ENCODE measurements around the gene SH3GL1.

The SH3GL1 gene

GRCh38 chr19:4365791-4366665 is 34.3 kb downstream of the SH3GL1 start:
- H3K9ac ChIP-seq (ENCODE audit: low read length): no peak overlapping the region
- peaks cover 56% of the 10 kb centered on the region for H3K36me3 ChIP-seq (ENCODE audit: control insufficient read depth, insufficient read depth, low read length, severe bottlenecking)
- no peaks in the 10 kb centered on the region for H3K9me3 ChIP-seq (ENCODE audit: control insufficient read depth, low read length)
- DNase-seq (ENCODE audit: low read depth): no peak
- H3K27me3 ChIP-seq (replicated peaks; ENCODE audit: control insufficient read depth, insufficient read depth, low read length): no peaks in the 10 kb centered on the region
- H3K4me1 ChIP-seq (ENCODE audit: control insufficient read depth, insufficient read depth, low read length): peaks cover 37% of the 10 kb centered on the region
- H3K4me3 ChIP-seq (ENCODE audit: low read length): no peak overlapping the region

- Histone ChIP-seq H3K36me3 (ENCODE audit: control insufficient read depth, insufficient read depth, low read length, severe bottlenecking) (peaks cover 60% of the 10 kb centered on the region), H3K27me3 (replicated peaks; ENCODE audit: control insufficient read depth, insufficient read depth, low read length) (no peaks in the 10 kb centered on the region), H3K9me3 (ENCODE audit: control insufficient read depth, low read length) (no peaks in the 10 kb centered on the region), H3K4me3 (ENCODE audit: low read length) (no peak overlapping the region), H3K4me1 (ENCODE audit: control insufficient read depth, insufficient read depth, low read length) (peaks cover 30% of the 10 kb centered on the region), H3K9ac (ENCODE audit: low read length) (no peak overlapping the region)
- DNase-seq (ENCODE audit: low read depth): no peak
Measured at GRCh38 chr19:4365341-4365740, 35.0 kb downstream of the SH3GL1 start.

DNA sequence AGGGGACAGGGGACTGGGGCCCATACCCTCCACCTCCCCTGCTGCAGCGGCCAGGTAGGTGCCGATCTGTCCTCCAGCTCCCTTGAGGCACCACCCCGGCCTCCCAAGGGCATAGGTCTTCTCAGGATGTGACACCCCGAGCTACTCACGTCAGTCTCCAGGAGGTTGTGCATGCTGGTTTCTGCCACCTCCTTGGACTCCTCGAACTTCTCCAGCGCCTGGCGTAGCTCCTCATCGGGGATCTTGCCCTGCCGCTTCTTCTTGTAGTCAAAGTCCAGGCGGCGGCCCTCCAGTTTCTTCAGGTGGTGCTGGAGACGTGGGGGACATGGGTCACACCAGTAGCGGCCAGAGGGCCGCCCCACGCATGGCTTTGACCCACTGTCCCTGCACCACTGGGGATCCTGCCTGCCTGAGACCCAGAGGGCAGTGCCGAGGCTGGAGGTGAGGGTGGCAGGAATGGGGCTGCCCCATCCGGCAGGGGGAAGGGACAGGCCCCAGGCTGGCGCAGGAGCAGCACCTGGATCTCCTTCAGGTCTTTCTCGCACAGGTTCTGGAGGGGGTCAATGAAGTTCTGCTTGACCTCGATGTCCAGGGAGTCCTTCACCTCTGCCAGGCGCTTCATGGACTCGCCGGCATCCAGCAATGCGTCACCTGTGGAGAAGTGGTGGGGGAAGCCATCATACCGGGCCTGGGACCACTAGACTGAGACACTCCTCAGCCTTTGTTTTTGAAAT is 36.6 kb downstream of the SH3GL1 start:
- peaks cover 71% of the 10 kb centered on the region for H3K36me3 ChIP-seq (ENCODE audit: control insufficient read depth, insufficient read depth, low read length, severe bottlenecking)
- no peak for DNase-seq (ENCODE audit: low read depth)

DNA sequence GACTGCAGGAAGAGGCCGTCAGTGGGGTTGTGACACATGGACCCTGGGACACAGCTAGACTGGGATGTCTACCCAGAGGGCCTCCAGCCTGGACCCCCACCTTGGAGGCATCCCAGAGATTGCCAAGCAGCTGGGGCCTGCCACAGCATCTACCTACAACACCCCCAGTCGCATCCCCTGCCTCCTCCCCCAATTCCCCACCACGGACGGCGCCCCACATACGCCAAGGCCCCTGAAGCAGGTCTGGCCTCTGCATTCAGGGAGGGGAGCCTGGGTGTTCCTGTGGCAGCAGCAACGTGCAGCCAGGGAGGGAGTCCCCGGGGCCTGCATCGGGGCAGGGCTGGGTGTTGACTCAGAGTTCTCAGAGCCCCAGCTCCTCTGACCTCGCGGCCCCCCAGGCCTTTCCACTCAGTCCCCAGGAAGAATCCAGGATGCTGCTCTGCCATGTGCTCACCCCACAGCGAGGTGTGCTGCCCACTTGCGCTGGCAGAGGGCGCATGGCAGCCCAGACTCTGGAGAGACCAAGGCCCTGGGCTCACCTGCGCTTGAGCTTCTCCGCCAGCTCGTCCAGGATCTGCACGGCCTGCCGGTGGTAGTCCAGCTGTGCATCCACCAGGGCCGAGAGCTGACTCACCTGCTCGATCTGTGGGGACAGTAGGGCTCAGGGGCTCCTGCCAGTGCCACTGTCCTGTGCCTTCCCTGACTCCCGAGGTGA is 37.4 kb downstream of the SH3GL1 start:
- no peaks in the 10 kb centered on the region for H3K9me3 ChIP-seq (ENCODE audit: control insufficient read depth, low read length)

More for the DNA sequence above, 36.6 kb downstream of the SH3GL1 start:
- Histone ChIP-seq H3K27me3 (replicated peaks; ENCODE audit: control insufficient read depth, insufficient read depth, low read length) (no peaks in the 10 kb centered on the region), H3K4me1 (ENCODE audit: control insufficient read depth, insufficient read depth, low read length) (peaks cover 14% of the 10 kb centered on the region), H3K9me3 (ENCODE audit: control insufficient read depth, low read length) (no peaks in the 10 kb centered on the region), H3K4me3 (ENCODE audit: low read length) (no peak overlapping the region), H3K9ac (ENCODE audit: low read length) (no peak overlapping the region)

DNA sequence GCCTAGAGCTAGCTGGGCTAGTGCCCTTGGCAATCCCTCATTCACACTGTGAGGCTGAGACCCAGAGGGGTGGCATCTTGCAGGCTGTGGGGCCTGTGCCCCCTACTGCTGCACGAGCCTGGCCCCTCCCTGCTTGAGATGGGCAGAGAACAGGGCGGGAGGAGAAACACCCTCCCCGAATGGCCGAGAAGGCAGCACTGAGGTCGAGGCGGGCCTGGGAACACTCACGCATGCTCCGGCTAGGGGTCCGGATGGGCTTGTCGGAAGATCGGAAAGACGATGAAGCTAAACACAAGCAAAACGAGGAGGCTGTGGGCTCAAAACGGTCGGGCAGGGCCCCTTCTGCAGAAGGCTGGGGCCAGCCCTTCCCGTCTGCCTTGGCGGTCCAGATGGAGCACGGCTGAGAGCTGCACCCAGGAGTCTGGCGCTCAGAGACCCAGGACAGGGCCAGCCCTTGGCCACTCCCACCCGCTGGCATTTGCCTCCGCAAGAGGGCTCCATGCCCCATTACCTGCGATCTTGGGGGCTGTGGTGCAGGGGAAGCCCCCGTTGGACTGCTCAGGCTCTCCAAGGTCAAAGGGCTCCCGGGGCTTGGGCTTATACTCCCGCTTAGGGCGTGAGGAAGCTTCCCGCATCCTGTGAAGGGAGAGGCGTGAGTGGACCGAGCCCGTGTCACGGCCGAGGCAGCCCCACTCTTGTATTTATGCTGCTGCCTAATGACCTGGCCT is 38.1 kb downstream of the SH3GL1 start:
- no peak overlapping the region for H3K9ac ChIP-seq (ENCODE audit: low read length)
- H3K9me3 ChIP-seq (ENCODE audit: control insufficient read depth, low read length): no peaks in the 10 kb centered on the region
- peaks cover 71% of the 10 kb centered on the region for H3K36me3 ChIP-seq (ENCODE audit: control insufficient read depth, insufficient read depth, low read length, severe bottlenecking)
- H3K27me3 ChIP-seq (replicated peaks; ENCODE audit: control insufficient read depth, insufficient read depth, low read length): no peaks in the 10 kb centered on the region
- DNase-seq (ENCODE audit: low read depth): no peak
- H3K4me1 ChIP-seq (ENCODE audit: control insufficient read depth, insufficient read depth, low read length): no peaks in the 10 kb centered on the region
- no peak overlapping the region for H3K4me3 ChIP-seq (ENCODE audit: low read length)

More for the DNA sequence above, 37.4 kb downstream of the SH3GL1 start:
- H3K36me3 ChIP-seq (ENCODE audit: control insufficient read depth, insufficient read depth, low read length, severe bottlenecking): peaks cover 71% of the 10 kb centered on the region
- no peak overlapping the region for H3K9ac ChIP-seq (ENCODE audit: low read length)
- no peaks in the 10 kb centered on the region for H3K27me3 ChIP-seq (replicated peaks; ENCODE audit: control insufficient read depth, insufficient read depth, low read length)
- no peak for DNase-seq (ENCODE audit: low read depth)
- H3K4me3 ChIP-seq (ENCODE audit: low read length): no peak overlapping the region
- H3K4me1 ChIP-seq (ENCODE audit: control insufficient read depth, insufficient read depth, low read length): peaks cover 7% of the 10 kb centered on the region

GRCh38 chr19:4361152-4362046 is 38.9 kb downstream of the SH3GL1 start:
- H3K4me1 ChIP-seq (ENCODE audit: control insufficient read depth, insufficient read depth, low read length): no peaks in the 10 kb centered on the region
- H3K9me3 ChIP-seq (ENCODE audit: control insufficient read depth, low read length): no peaks in the 10 kb centered on the region
- H3K36me3 ChIP-seq (ENCODE audit: control insufficient read depth, insufficient read depth, low read length, severe bottlenecking): peaks cover 68% of the 10 kb centered on the region
- H3K27me3 ChIP-seq (replicated peaks; ENCODE audit: control insufficient read depth, insufficient read depth, low read length): no peaks in the 10 kb centered on the region
- H3K4me3 ChIP-seq (ENCODE audit: low read length): no peak overlapping the region
- no peak for DNase-seq (ENCODE audit: low read depth)
- no peak overlapping the region for H3K9ac ChIP-seq (ENCODE audit: low read length)

GRCh38 chr19:4360641-4361151 is 39.7 kb downstream of the SH3GL1 start:
- H3K36me3 ChIP-seq (ENCODE audit: control insufficient read depth, insufficient read depth, low read length, severe bottlenecking): peaks cover 61% of the 10 kb centered on the region

GRCh38 chr19:4360081-4360569 is 40.2 kb downstream of the SH3GL1 start:
- Histone ChIP-seq H3K4me3 (ENCODE audit: low read length) (no peak overlapping the region), H3K9ac (ENCODE audit: low read length) (no peak overlapping the region), H3K4me1 (ENCODE audit: control insufficient read depth, insufficient read depth, low read length) (no peaks in the 10 kb centered on the region), H3K36me3 (ENCODE audit: control insufficient read depth, insufficient read depth, low read length, severe bottlenecking) (peaks cover 55% of the 10 kb centered on the region), H3K27me3 (replicated peaks; ENCODE audit: control insufficient read depth, insufficient read depth, low read length) (no peaks in the 10 kb centered on the region), H3K9me3 (ENCODE audit: control insufficient read depth, low read length) (no peaks in the 10 kb centered on the region)
- DNase-seq (ENCODE audit: low read depth): no peak

More at GRCh38 chr19:4360641-4361151, 39.7 kb downstream of the SH3GL1 start:
- DNase-seq (ENCODE audit: low read depth): no peak
- no peaks in the 10 kb centered on the region for H3K27me3 ChIP-seq (replicated peaks; ENCODE audit: control insufficient read depth, insufficient read depth, low read length)
- no peaks in the 10 kb centered on the region for H3K4me1 ChIP-seq (ENCODE audit: control insufficient read depth, insufficient read depth, low read length)
- no peak overlapping the region for H3K4me3 ChIP-seq (ENCODE audit: low read length)
- H3K9me3 ChIP-seq (ENCODE audit: control insufficient read depth, low read length): no peaks in the 10 kb centered on the region
- H3K9ac ChIP-seq (ENCODE audit: low read length): no peak overlapping the region

GRCh38 chr19:4359627-4360000 is 40.7 kb downstream of the SH3GL1 start:
- Histone ChIP-seq H3K27me3 (replicated peaks; ENCODE audit: control insufficient read depth, insufficient read depth, low read length) (no peaks in the 10 kb centered on the region), H3K9me3 (ENCODE audit: control insufficient read depth, low read length) (no peaks in the 10 kb centered on the region), H3K9ac (ENCODE audit: low read length) (no peak overlapping the region), H3K36me3 (ENCODE audit: control insufficient read depth, insufficient read depth, low read length, severe bottlenecking) (peaks cover 52% of the 10 kb centered on the region), H3K4me1 (ENCODE audit: control insufficient read depth, insufficient read depth, low read length) (no peaks in the 10 kb centered on the region), H3K4me3 (ENCODE audit: low read length) (no peak overlapping the region)
- DNase-seq (ENCODE audit: low read depth): no peak
